ENCODE measurements around the gene MARK3.

MARK3 gene

GRCh38 chr14:103396463-103396862 lies 11.2 kb downstream of the MARK3 start:
- DNase-seq, result no peak

- DNase-seq, result no peak
These were observed 13.4 kb downstream of the MARK3 start for GRCh38 chr14:103398427-103399195.

- DNase-seq, result no peak
These were observed 15.3 kb downstream of the MARK3 start for GRCh38 chr14:103400537-103400936.

- DNase-seq, result no peak
These were observed 16.3 kb downstream of the MARK3 start for GRCh38 chr14:103401223-103402214.

GRCh38 chr14:103402695-103403094 lies 17.5 kb downstream of the MARK3 start:
- no peak for DNase-seq

GRCh38 chr14:103404032-103404918 lies 19.1 kb downstream of the MARK3 start:
- DNase-seq, result no peak

- no peak for DNase-seq
These were observed 19.7 kb downstream of the MARK3 start for GRCh38 chr14:103404920-103405319.

GRCh38 chr14:103408491-103409155 lies 23.4 kb downstream of the MARK3 start:
- DNase-seq, result no peak

- DNase-seq, result no peak
These were observed 31.7 kb downstream of the MARK3 start for GRCh38 chr14:103416916-103417315.

- no peak for DNase-seq
These were observed 33.2 kb downstream of the MARK3 start for GRCh38 chr14:103418481-103418818.

GRCh38 chr14:103421556-103421955 lies 36.3 kb downstream of the MARK3 start:
- no peak for DNase-seq

- DNase-seq, result no peak
These were observed 37.8 kb downstream of the MARK3 start for GRCh38 chr14:103423050-103423461.

GRCh38 chr14:103427485-103428443 lies 42.5 kb downstream of the MARK3 start:
- no peak for DNase-seq

- DNase-seq, result no peak
These were observed 43.7 kb downstream of the MARK3 start for GRCh38 chr14:103428723-103429556.

GRCh38 chr14:103430358-103430757 lies 45.1 kb downstream of the MARK3 start:
- DNase-seq, result no peak

GRCh38 chr14:103432627-103433026 lies 47.4 kb downstream of the MARK3 start:
- no peak for DNase-seq

- DNase-seq, result no peak
These were observed 48.8 kb downstream of the MARK3 start for GRCh38 chr14:103433916-103434563.

GRCh38 chr14:103434868-103435442 lies 49.7 kb downstream of the MARK3 start:
- no peak for DNase-seq

GRCh38 chr14:103436533-103436932 lies 51.3 kb downstream of the MARK3 start:
- no peak for DNase-seq
